DOHH2 (cell line): Measurements from ENCODE around the gene FGF22.

Source experiments
- H3F3A ChIP-seq: fragments of 200-600 bp; sonication (generic), shearing (Covaris generic); 2 replicates; pipeline ENCODE4 v1.6.0; 2016; ENCODE audit warnings: antibody characterized with exemption, mild to moderate bottlenecking; ENCODE audit not compliant: control insufficient read depth, insufficient read depth
- H3K27ac ChIP-seq: fragments of 200-600 bp; sonication (generic); 2 replicates; pipeline ENCODE4 v1.5.1; 2014; ENCODE audit warnings: low read depth, mild to moderate bottlenecking, low read length, moderate library complexity
- H3K27me3 ChIP-seq: fragments of 200-600 bp; sonication (generic); 2 replicates; pipeline ENCODE4 v1.6.1; 2014; ENCODE audit warnings: mild to moderate bottlenecking, low read length, mixed read lengths; ENCODE audit not compliant: control insufficient read depth
- H3K36me3 ChIP-seq: fragments of 200-600 bp; sonication (generic); 2 replicates; pipeline ENCODE4 v1.6.1; 2014; ENCODE audit warnings: mild to moderate bottlenecking, low read length, moderate library complexity, mixed read lengths; ENCODE audit not compliant: control insufficient read depth
- H3K4me1 ChIP-seq: fragments of 200-600 bp; sonication (generic); 2 replicates; pipeline ENCODE4 v1.6.1; 2014; ENCODE audit warnings: mild to moderate bottlenecking, low read length, mixed read lengths; ENCODE audit not compliant: control insufficient read depth
- H3K4me2 ChIP-seq: fragments of 200-600 bp; sonication (generic); 2 replicates; pipeline ENCODE4 v1.6.0; 2014; ENCODE audit warnings: mild to moderate bottlenecking, low read length, moderate library complexity
- H3K4me3 ChIP-seq: fragments of 200-600 bp; sonication (generic); 2 replicates; pipeline ENCODE4 v1.5.1; 2014; ENCODE audit warnings: mild to moderate bottlenecking, low read length, mixed read lengths
- H3K79me2 ChIP-seq: fragments of 200-600 bp; sonication (generic); 2 replicates; pipeline ENCODE4 v1.6.1; 2014; ENCODE audit warnings: mild to moderate bottlenecking, low read length, mixed read lengths; ENCODE audit not compliant: control insufficient read depth
- H3K9me2 ChIP-seq: fragments of 200-600 bp; sonication (generic); replicated peaks from 2 replicates; pipeline ENCODE4 v1.6.1; 2014; ENCODE audit warnings: mild to moderate bottlenecking, low read length, mixed read lengths; ENCODE audit not compliant: control insufficient read depth
- H3K9me3 ChIP-seq: fragments of 200-600 bp; sonication (generic); 2 replicates; pipeline ENCODE4 v1.6.1; 2014; ENCODE audit warnings: antibody characterized with exemption, low read length, mixed read lengths; ENCODE audit not compliant: control insufficient read depth, insufficient read depth
- H4K20me1 ChIP-seq: fragments of 200-600 bp; sonication (generic); 2 replicates; pipeline ENCODE4 v1.6.0; 2014; ENCODE audit warnings: low read depth, mild to moderate bottlenecking, antibody characterized with exemption, low read length, moderate library complexity; ENCODE audit not compliant: control insufficient read depth, insufficient read depth
- EZH2phosphoT487 ChIP-seq: fragments of 200-600 bp; sonication (generic); IDR thresholded peaks from 2 replicates; pipeline ENCODE4 v1.6.1; 2017; ENCODE audit warnings: borderline replicate concordance, mild to moderate bottlenecking, antibody characterized with exemption, low read length, moderate library complexity, mixed read lengths
- TF ChIP-seq, protein P1 (sequence below): fragments of 200-600 bp; sonication (generic); IDR thresholded peaks from one replicate; pipeline ENCODE4 v1.5.1; 2014; ENCODE audit warnings: antibody characterized with exemption, mild to moderate bottlenecking, low read depth, low read length; ENCODE audit not compliant: poor library complexity, severe bottlenecking

Gene FGF22

DNA sequence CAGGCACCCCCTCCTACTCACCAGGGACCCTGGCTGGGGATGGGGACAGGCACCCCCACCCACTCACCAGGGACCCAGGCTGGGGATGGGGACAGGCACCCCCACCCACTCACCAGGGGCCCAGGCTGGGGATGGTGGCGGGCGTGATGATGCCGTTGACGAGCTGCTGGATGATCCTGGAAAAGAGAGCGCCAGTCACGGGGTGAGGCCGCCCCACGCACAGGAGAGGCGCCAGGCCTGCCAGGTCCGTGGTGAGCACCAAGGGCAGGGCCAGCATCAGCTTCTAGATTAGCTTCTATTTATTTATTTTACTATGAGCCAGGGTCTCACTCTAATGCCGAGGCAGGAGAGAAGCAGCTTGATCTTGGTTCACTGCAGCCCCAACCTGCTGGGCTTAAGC lies 10.4 kb downstream of the FGF22 start:
- Histone ChIP-seq H3K27me3 (no peaks in the 10 kb centered on the region), H4K20me1 (peaks cover 18% of the 10 kb centered on the region), H3K79me2 (peaks cover 42% of the 10 kb centered on the region), H3K4me2 (no peak overlapping the region), H3K4me1 (no peaks in the 10 kb centered on the region), H3K9me3 (no peaks in the 10 kb centered on the region), H3K36me3 (peaks cover 76% of the 10 kb centered on the region), H3K27ac (no peak overlapping the region), H3F3A (no peaks in the 10 kb centered on the region), H3K4me3 (no peak overlapping the region), H3K9me2 (no peaks in the 10 kb centered on the region)
- TF ChIP-seq EZH2phosphoT487, result no peak
- TF ChIP-seq, protein P1, sequence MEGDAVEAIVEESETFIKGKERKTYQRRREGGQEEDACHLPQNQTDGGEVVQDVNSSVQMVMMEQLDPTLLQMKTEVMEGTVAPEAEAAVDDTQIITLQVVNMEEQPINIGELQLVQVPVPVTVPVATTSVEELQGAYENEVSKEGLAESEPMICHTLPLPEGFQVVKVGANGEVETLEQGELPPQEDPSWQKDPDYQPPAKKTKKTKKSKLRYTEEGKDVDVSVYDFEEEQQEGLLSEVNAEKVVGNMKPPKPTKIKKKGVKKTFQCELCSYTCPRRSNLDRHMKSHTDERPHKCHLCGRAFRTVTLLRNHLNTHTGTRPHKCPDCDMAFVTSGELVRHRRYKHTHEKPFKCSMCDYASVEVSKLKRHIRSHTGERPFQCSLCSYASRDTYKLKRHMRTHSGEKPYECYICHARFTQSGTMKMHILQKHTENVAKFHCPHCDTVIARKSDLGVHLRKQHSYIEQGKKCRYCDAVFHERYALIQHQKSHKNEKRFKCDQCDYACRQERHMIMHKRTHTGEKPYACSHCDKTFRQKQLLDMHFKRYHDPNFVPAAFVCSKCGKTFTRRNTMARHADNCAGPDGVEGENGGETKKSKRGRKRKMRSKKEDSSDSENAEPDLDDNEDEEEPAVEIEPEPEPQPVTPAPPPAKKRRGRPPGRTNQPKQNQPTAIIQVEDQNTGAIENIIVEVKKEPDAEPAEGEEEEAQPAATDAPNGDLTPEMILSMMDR, result no peak

DNA sequence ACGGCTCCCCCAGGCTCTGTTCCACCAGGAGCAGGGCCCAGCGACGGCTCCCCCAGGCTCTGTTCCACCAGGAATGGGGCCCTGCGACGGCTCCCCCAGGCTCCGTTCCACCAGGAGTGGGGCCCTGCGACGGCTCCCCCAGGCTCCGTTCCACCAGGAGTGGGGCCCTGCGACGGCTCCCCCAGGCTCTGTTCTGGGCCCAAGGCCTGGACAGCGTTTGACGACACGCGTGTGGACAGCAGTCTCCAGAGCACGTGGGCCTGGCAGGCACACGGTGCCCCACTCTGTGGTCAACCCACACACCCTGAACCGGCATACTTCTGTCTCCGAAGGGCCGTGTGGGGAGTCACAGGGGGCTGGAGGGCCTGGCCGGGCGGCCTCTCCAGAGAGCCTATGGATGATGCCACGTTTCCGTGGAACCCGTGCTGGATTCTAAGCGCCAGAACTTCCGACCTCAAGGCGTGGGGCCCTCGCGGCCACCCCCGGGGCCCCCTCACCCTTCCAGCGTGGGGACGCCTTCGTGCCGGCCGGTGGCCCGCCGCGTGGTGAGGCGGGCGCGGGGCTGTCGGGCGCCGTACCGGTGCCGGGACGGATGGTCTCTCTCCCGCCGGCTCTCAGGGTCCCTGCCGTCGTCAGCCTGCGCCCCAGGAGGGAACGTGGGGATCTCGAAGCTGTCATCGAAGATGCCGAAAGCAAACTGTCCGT lies 11.6 kb downstream of the FGF22 start:
- Histone ChIP-seq H3K9me3 (no peaks in the 10 kb centered on the region), H4K20me1 (peaks cover 18% of the 10 kb centered on the region), H3K36me3 (peaks cover 78% of the 10 kb centered on the region), H3K9me2 (no peaks in the 10 kb centered on the region), H3K4me1 (no peaks in the 10 kb centered on the region), H3K27ac (no peak overlapping the region), H3K27me3 (no peaks in the 10 kb centered on the region), H3F3A (no peaks in the 10 kb centered on the region), H3K4me3 (no peak overlapping the region), H3K79me2 (peaks cover 54% of the 10 kb centered on the region), H3K4me2 (no peak overlapping the region)
- TF ChIP-seq EZH2phosphoT487, result no peak
- TF ChIP-seq, protein P1, result no peak

DNA sequence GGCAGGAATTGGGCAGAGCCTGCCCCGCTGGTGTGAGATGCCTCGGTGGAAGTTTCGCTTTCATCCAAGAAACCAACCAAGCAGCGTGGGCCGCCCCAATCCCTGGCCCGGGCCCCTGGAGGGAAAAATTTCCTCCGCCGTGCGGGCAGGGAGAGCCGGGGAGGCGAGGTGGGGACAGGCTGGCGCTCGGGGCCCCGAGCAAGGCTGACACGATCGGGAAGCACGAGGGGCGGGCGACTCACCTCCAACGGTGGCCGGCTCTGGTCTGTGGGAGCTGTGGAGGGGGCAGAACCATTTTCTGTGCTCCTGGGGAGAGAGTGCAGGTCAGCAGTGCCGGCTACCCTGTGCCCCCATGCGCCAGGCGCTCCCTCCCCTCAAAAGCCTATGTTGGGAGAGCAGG lies 12.3 kb downstream of the FGF22 start:
- Histone ChIP-seq H3K4me2 (no peak overlapping the region), H3K4me1 (no peaks in the 10 kb centered on the region), H4K20me1 (peaks cover 18% of the 10 kb centered on the region), H3K27me3 (no peaks in the 10 kb centered on the region), H3K9me2 (no peaks in the 10 kb centered on the region), H3K79me2 (peaks cover 61% of the 10 kb centered on the region), H3K36me3 (peaks cover 76% of the 10 kb centered on the region), H3K9me3 (no peaks in the 10 kb centered on the region), H3K4me3 (no peak overlapping the region), H3F3A (no peaks in the 10 kb centered on the region), H3K27ac (no peak overlapping the region)
- TF ChIP-seq, protein P1, result no peak
- TF ChIP-seq EZH2phosphoT487, result no peak
